Keratinocyte (primary cell): Measurements from ENCODE around the gene GAS2. TPM values are rescaled to one million over a fixed set of nuclear protein-coding genes. Genes with fewer than 3 reads are reported as not detected.
"Not testable (repeated sequence)": the region's sequence is repeated elsewhere in the genome, so short reads cannot be mapped to it uniquely, and the experiment has no call there.

Source experiments
- DNase-seq: peaks from one replicate; pipeline ENCODE4 v3.0.0-alpha.2; 2011; ENCODE audit warnings: low read depth, missing footprints, low spot score
- FAIRE-seq: peaks from 2 replicates; lab custom pipeline; 2011; peaks lifted over from hg19 to GRCh38; lab: Jason Lieb, UNC
- H2AFZ ChIP-seq: 2 replicates; pipeline ENCODE4 v1.6.0; 2012; ENCODE audit warnings: low read length, control low read depth, inconsistent platforms; ENCODE audit not compliant: control insufficient read depth
- H3K27ac ChIP-seq: 2 replicates; pipeline ENCODE4 v1.5.1; 2011; ENCODE audit warnings: low read length; ENCODE audit not compliant: control insufficient read depth, insufficient read depth
- H3K27me3 ChIP-seq: 3 replicates; pipeline ENCODE4 v1.6.0; 2011; ENCODE audit warnings: low read length; ENCODE audit not compliant: control insufficient read depth, insufficient read depth; ENCODE audit errors: extremely low read depth
- H3K36me3 ChIP-seq, 2 experiments: 2 replicates in 1 of 2; 3 replicates in 1 of 2; pipeline ENCODE4 v1.5.1; 2011; ENCODE audit warnings: low read length in 2 of 2, mild to moderate bottlenecking in 1 of 2; ENCODE audit not compliant: control insufficient read depth in 2 of 2, insufficient read depth in 2 of 2; ENCODE audit errors: extremely low read depth in 1 of 2
- H3K4me1 ChIP-seq: 3 replicates; pipeline ENCODE4 v1.5.1; 2011; ENCODE audit warnings: low read length; ENCODE audit not compliant: control insufficient read depth, insufficient read depth; ENCODE audit errors: extremely low read depth
- H3K4me2 ChIP-seq: 3 replicates; pipeline ENCODE4 v1.6.0; 2011; ENCODE audit warnings: low read depth, low read length; ENCODE audit not compliant: control insufficient read depth, insufficient read depth; ENCODE audit errors: extremely low read depth
- H3K4me3 ChIP-seq, 3 experiments: fragments of 200-600 bp in 1 of 3; sonication (generic) in 1 of 3; 2 replicates in 2 of 3; 3 replicates in 1 of 3; pipeline ENCODE4 v1.5.1; 2011 to 2016; ENCODE audit warnings: low read length in 3 of 3, mild to moderate bottlenecking in 3 of 3, control low read depth in 2 of 3, inconsistent platforms in 1 of 3, low read depth in 1 of 3, mixed read lengths in 1 of 3, mixed run types in 1 of 3, moderate library complexity in 1 of 3; ENCODE audit not compliant: control insufficient read depth in 2 of 3, insufficient read depth in 2 of 3; ENCODE audit errors: extremely low read depth in 1 of 3
- H3K79me2 ChIP-seq: 2 replicates; pipeline ENCODE4 v1.6.0; 2012; ENCODE audit warnings: low read length; ENCODE audit not compliant: control insufficient read depth, insufficient read depth
- H3K9ac ChIP-seq: 3 replicates; pipeline ENCODE4 v1.6.0; 2011; ENCODE audit warnings: low read length; ENCODE audit not compliant: control insufficient read depth, insufficient read depth; ENCODE audit errors: extremely low read depth
- H3K9me1 ChIP-seq: 3 replicates; pipeline ENCODE4 v1.6.0; 2011; ENCODE audit warnings: low read length; ENCODE audit not compliant: control insufficient read depth, insufficient read depth; ENCODE audit errors: extremely low read depth
- H3K9me3 ChIP-seq: 2 replicates; pipeline ENCODE4 v1.5.1; 2012; ENCODE audit warnings: low read depth, low read length; ENCODE audit not compliant: control insufficient read depth
- H4K20me1 ChIP-seq: 3 replicates; pipeline ENCODE4 v1.6.0; 2011; ENCODE audit warnings: low read length; ENCODE audit not compliant: control insufficient read depth, insufficient read depth; ENCODE audit errors: extremely low read depth
- CTCF ChIP-seq, 3 experiments: IDR thresholded peaks in 1 of 3; conservative IDR thresholded peaks in 1 of 3; optimal IDR thresholded peaks in 1 of 3; 2 replicates in 2 of 3; 3 replicates in 1 of 3; pipeline versions ENCODE3 to v1.5.1; 2011; ENCODE audit warnings: low read length in 3 of 3, mild to moderate bottlenecking in 3 of 3, moderate library complexity in 2 of 3, control low read depth in 1 of 3, inconsistent platforms in 1 of 3; ENCODE audit not compliant: insufficient read depth in 2 of 3; ENCODE audit errors: extremely low read depth in 1 of 3
- EZH2 ChIP-seq: IDR thresholded peaks from one replicate; pipeline ENCODE4 v1.6.1; 2012; ENCODE audit warnings: inconsistent platforms, mild to moderate bottlenecking, low read length, moderate library complexity
- dilution Hi-C: fragments of 300-500 bp; cut with MboI; formaldehyde crosslinking; loops from one replicate; pipeline ENCODE4 v1.7.0; 2020; ENCODE audit warnings: low sequenced_read_pairs; ENCODE audit not compliant: extremely low pct_ligation_motif_present
- polyA plus RNA-seq, 5 experiments: library from polyadenylated mRNA; depleted of rRNA in 3 of 5; stranded (reverse) in 3 of 5; stranded (forward) in 1 of 5; unstranded in 1 of 5; fragments of >200 nt; gene quantifications; 1 replicate in 1 of 5; 2 replicates in 3 of 5; 3 replicates in 1 of 5; pipeline versions ENCODE4 v1.2.1 to v1.2.3, GENCODE V29; 2011 to 2012; ENCODE audit warnings: missing spikeins in 2 of 5, low read depth in 1 of 5, low replicate concordance in 1 of 5

The GAS2 gene
- polyA plus RNA-seq, 1 donor (not counting 4 experiments of a cell fraction or from before 2014, with no cell fraction given): 0.62 TPM

GRCh38 chr11:22641559-22641958 lies 24.9 kb upstream of the GAS2 start:
- H3K27ac ChIP-seq: no peak overlapping the region
- H3K4me2 ChIP-seq: no peak overlapping the region
- H3K4me3 ChIP-seq: no peak overlapping the region
- no peak for DNase-seq
- H3K79me2 ChIP-seq: no peaks in the 10 kb centered on the region
- H3K9me1 ChIP-seq: no peaks in the 10 kb centered on the region
- no peaks in the 10 kb centered on the region for H3K36me3 ChIP-seq
- dilution Hi-C loops: no loop called here
- H4K20me1 ChIP-seq: no peaks in the 10 kb centered on the region
- H3K27me3 ChIP-seq: no peaks in the 10 kb centered on the region
- FAIRE-seq: no peak
- H3K9ac ChIP-seq: no peak overlapping the region
- H2AFZ ChIP-seq: no peak overlapping the region
- TF ChIP-seq EZH2 (no peak), CTCF (optimal IDR thresholded peaks at IDR 0.05 in 1 of 3, IDR thresholded peaks at IDR 0.05 in 1 of 3, conservative IDR thresholded peaks at IDR 0.05 in 1 of 3; ENCODE audit: extremely low read depth in 1 of 3, insufficient read depth in 2 of 3, low read length in 3 of 3) (no peak)
- H3K4me1 ChIP-seq: no peaks in the 10 kb centered on the region
- no peaks in the 10 kb centered on the region for H3K9me3 ChIP-seq

GRCh38 chr11:22652346-22652745 lies 14.1 kb upstream of the GAS2 start:
- H3K4me1 ChIP-seq, H3K9me1 ChIP-seq, FAIRE-seq, H3K4me3 ChIP-seq, H3K9ac ChIP-seq, DNase-seq, H3K27me3 ChIP-seq, H4K20me1 ChIP-seq, H3K4me2 ChIP-seq, H3K27ac ChIP-seq, H3K9me3 ChIP-seq, H3K79me2 ChIP-seq, H3K36me3 ChIP-seq, dilution Hi-C loops, H2AFZ ChIP-seq: not testable (repeated sequence)

- DNase-seq (no peak), FAIRE-seq (no peak)
- Histone ChIP-seq H3K4me2 (no peak overlapping the region), H3K27me3 (no peaks in the 10 kb centered on the region), H3K9me3 (no peaks in the 10 kb centered on the region), H2AFZ (no peak overlapping the region), H3K9me1 (no peaks in the 10 kb centered on the region), H3K36me3 (no peaks in the 10 kb centered on the region), H3K9ac (no peak overlapping the region), H3K4me3 (no peak overlapping the region), H3K79me2 (no peaks in the 10 kb centered on the region), H4K20me1 (no peaks in the 10 kb centered on the region), H3K4me1 (no peaks in the 10 kb centered on the region), H3K27ac (no peak overlapping the region)
- dilution Hi-C loops: no loop called here
- TF ChIP-seq CTCF (optimal IDR thresholded peaks at IDR 0.05 in 1 of 3, IDR thresholded peaks at IDR 0.05 in 1 of 3, conservative IDR thresholded peaks at IDR 0.05 in 1 of 3; ENCODE audit: extremely low read depth in 1 of 3, insufficient read depth in 2 of 3, low read length in 3 of 3) (no peak), EZH2 (no peak)
Observed at GRCh38 chr11:22656130-22656529, 10.3 kb upstream of the GAS2 start.
